Vagina (tissue), 2 donors: ENCODE measurements around the gene COL18A1. TPM values are rescaled to one million over a fixed set of nuclear protein-coding genes. Genes with fewer than 3 reads are reported as not detected.
A peak's percentile ranks its signal among the peaks of the same experiment; 100 is the strongest.
"Not testable (repeated sequence)": the region's sequence is repeated elsewhere in the genome, so short reads cannot be mapped to it uniquely, and the experiment has no call there.

Experiments
- DNase-seq, 2 donors: peaks; one replicate each; pipeline ENCODE4 v3.0.0-alpha.2; 2017; ENCODE audit errors: extremely low spot score in 2 of 2
- H3K27ac ChIP-seq: fragments of 200-600 bp; sonication (generic); one replicate; pipeline ENCODE4 v1.5.1; 2019
- H3K27me3 ChIP-seq: fragments of 200-600 bp; sonication (generic); one replicate; pipeline ENCODE4 v1.5.1; 2019
- H3K36me3 ChIP-seq, 2 donors: fragments of 200-600 bp; sonication (generic); one replicate each; pipeline ENCODE4 v1.5.1; 2017 to 2019
- H3K4me1 ChIP-seq: fragments of 200-600 bp; sonication (generic); one replicate; pipeline ENCODE4 v1.5.1; 2019
- H3K4me3 ChIP-seq, 2 donors: fragments of 200-600 bp; sonication (generic); 1 replicate in 1 of 2; 2 replicates in 1 of 2; pipeline ENCODE4 v1.5.1; 2016 to 2019
- H3K9me3 ChIP-seq: fragments of 200-600 bp; sonication (generic); one replicate; pipeline ENCODE4 v1.5.1; 2019
- CTCF ChIP-seq, 3 experiments: fragments of 450-650 bp in 2 of 3; fragments of 200-600 bp in 1 of 3; sonication (generic) in 1 of 3; IDR thresholded peaks; one replicate each; pipeline ENCODE4 v1.5.1; 2017 to 2019; ENCODE audit warnings: antibody characterized with exemption in 3 of 3, mild to moderate bottlenecking in 2 of 3, moderate library complexity in 2 of 3
- POLR2A ChIP-seq, 2 donors: fragments of 450-650 bp; IDR thresholded peaks; one replicate each; pipeline ENCODE4 v1.6.1; 2017; ENCODE audit warnings: antibody characterized with exemption in 2 of 2, mild to moderate bottlenecking in 2 of 2, moderate library complexity in 2 of 2
- POLR2AphosphoS5 ChIP-seq, 2 donors: sonication (generic); formaldehyde crosslinking; IDR thresholded peaks; one replicate each; pipeline ENCODE4 v1.9.0; 2017; ENCODE audit warnings: antibody characterized with exemption in 2 of 2, mild to moderate bottlenecking in 2 of 2, low read depth in 1 of 2; ENCODE audit not compliant: insufficient read depth in 1 of 2
- intact Hi-C: fragments of 100-400 bp; cut with DNase I; formaldehyde crosslinking; loops from one replicate; pipeline ENCODE4 v1.15.1; 2023
- total RNA-seq: library from RNA; depleted of rRNA; stranded (reverse); fragments of >200 nt; gene quantifications from one replicate; pipeline ENCODE4 v1.2.3, GENCODE V29; 2016

The COL18A1 gene
- total RNA-seq, 1 donor from 2014 or later = 86.7 TPM

GRCh38 chr21:45365608-45366241 lies 39.2 kb upstream of the COL18A1 start:
- TF ChIP-seq POLR2AphosphoS5 (IDR thresholded peaks at IDR 0.05; ENCODE audit: insufficient read depth in 1 of 2, low read depth in 1 of 2) = no peak
- TF ChIP-seq POLR2A (IDR thresholded peaks at IDR 0.05) = no peak
- TF ChIP-seq CTCF (IDR thresholded peaks at IDR 0.05) = no peak
- DNase-seq = no peak
- no peaks in the 10 kb centered on the region for H3K9me3 ChIP-seq
- no peaks in the 10 kb centered on the region for H3K36me3 ChIP-seq
- H3K27ac ChIP-seq = peak overlapping the region; percentile 98
- H3K4me3 ChIP-seq = no peak overlapping the region
- peaks cover 51% of the 10 kb centered on the region for H3K4me1 ChIP-seq
- no peaks in the 10 kb centered on the region for H3K27me3 ChIP-seq
- intact Hi-C loops = no loop called here

- peak overlapping the region; percentile 98 for H3K27ac ChIP-seq
- no peak for DNase-seq
- intact Hi-C loops = no loop called here
- H3K4me3 ChIP-seq = no peak overlapping the region
- no peaks in the 10 kb centered on the region for H3K27me3 ChIP-seq
- no peaks in the 10 kb centered on the region for H3K36me3 ChIP-seq
- no peaks in the 10 kb centered on the region for H3K9me3 ChIP-seq
- no peak for TF ChIP-seq CTCF (IDR thresholded peaks at IDR 0.05)
- no peak for TF ChIP-seq POLR2AphosphoS5 (IDR thresholded peaks at IDR 0.05; ENCODE audit: insufficient read depth in 1 of 2, low read depth in 1 of 2)
- TF ChIP-seq POLR2A (IDR thresholded peaks at IDR 0.05) = no peak
- peaks cover 51% of the 10 kb centered on the region for H3K4me1 ChIP-seq
Measured at GRCh38 chr21:45366476-45366875, 38.5 kb upstream of the COL18A1 start.

GRCh38 chr21:45366931-45367401 lies 38.0 kb upstream of the COL18A1 start:
- Histone ChIP-seq H3K9me3 (no peaks in the 10 kb centered on the region), H3K4me1 (peaks cover 51% of the 10 kb centered on the region), H3K36me3 (no peaks in the 10 kb centered on the region), H3K27me3 (no peaks in the 10 kb centered on the region), H3K27ac (peak overlapping the region; percentile 98), H3K4me3 (no peak overlapping the region)
- no peak for DNase-seq
- intact Hi-C loops = no loop called here
- TF ChIP-seq POLR2AphosphoS5 (IDR thresholded peaks at IDR 0.05; ENCODE audit: insufficient read depth in 1 of 2, low read depth in 1 of 2) = peak in 1 of 2 donors; percentile 77
- no peak for TF ChIP-seq CTCF (IDR thresholded peaks at IDR 0.05)

- Histone ChIP-seq H3K4me1 (peaks cover 51% of the 10 kb centered on the region), H3K9me3 (no peaks in the 10 kb centered on the region), H3K27me3 (no peaks in the 10 kb centered on the region), H3K36me3 (no peaks in the 10 kb centered on the region), H3K27ac (peak overlapping the region; percentile 98), H3K4me3 (no peak overlapping the region)
- no peak for DNase-seq
- no peak for TF ChIP-seq POLR2A (IDR thresholded peaks at IDR 0.05)
- no peak for TF ChIP-seq CTCF (IDR thresholded peaks at IDR 0.05)
- TF ChIP-seq POLR2AphosphoS5 (IDR thresholded peaks at IDR 0.05; ENCODE audit: insufficient read depth in 1 of 2, low read depth in 1 of 2) = no peak
- intact Hi-C loops = no loop called here
Measured at GRCh38 chr21:45367402-45368351, 37.3 kb upstream of the COL18A1 start.

GRCh38 chr21:45369018-45369417 lies 35.9 kb upstream of the COL18A1 start:
- H3K4me3 ChIP-seq, H3K36me3 ChIP-seq, H3K9me3 ChIP-seq, intact Hi-C loops, H3K27me3 ChIP-seq, DNase-seq: not testable (repeated sequence)
- Histone ChIP-seq H3K4me1 (peaks cover 41% of the 10 kb centered on the region), H3K27ac (peak overlapping the region; percentile 98)
